Measurements from ENCODE around the gene SNX21.
"Not testable (repeated sequence)": the region's sequence is repeated elsewhere in the genome, so short reads cannot be mapped to it uniquely, and the experiment has no call there.

Gene SNX21

GRCh38 chr20:45873409-45874103 lies 40.0 kb downstream of the SNX21 start:
- Histone ChIP-seq H3K9me2 (ENCODE audit: low read depth, low read length) (no peaks in the 10 kb centered on the region), H3K9me3 (ENCODE audit: low read length) (no peaks in the 10 kb centered on the region), H3K4me1 (ENCODE audit: insufficient read depth, low read length, severe bottlenecking) (no peaks in the 10 kb centered on the region), H3K79me2 (ENCODE audit: insufficient read depth, low read length) (no peaks in the 10 kb centered on the region), H4K20me1 (ENCODE audit: insufficient read depth, low read length) (no peaks in the 10 kb centered on the region), H3K36me3 (ENCODE audit: insufficient read depth, low read length) (peaks cover 23% of the 10 kb centered on the region; the same call in 1 of the 2 replicates), H3K9ac (ENCODE audit: low read length) (no peak overlapping the region), H3K4me3 (ENCODE audit: low read depth, low read length, poor library complexity, severe bottlenecking) (no peak overlapping the region), H3K4me2 (ENCODE audit: low read length) (no peak overlapping the region), H3K27me3 (ENCODE audit: insufficient read depth, low read length) (no peaks in the 10 kb centered on the region), H3F3A (ENCODE audit: insufficient read depth, low read length) (no peaks in the 10 kb centered on the region), H2AFZ (ENCODE audit: low read length) (no peak overlapping the region), H3K27ac (ENCODE audit: low read depth, low read length, poor library complexity, severe bottlenecking) (no peak overlapping the region)
- no peak for TF ChIP-seq EZH2 (IDR thresholded peaks at IDR 0.05; ENCODE audit: borderline replicate concordance, low read length)
- no peak for TF ChIP-seq CTCF (IDR thresholded peaks at IDR 0.05; ENCODE audit: low read length)

GRCh38 chr20:45874104-45874481 lies 40.5 kb downstream of the SNX21 start:
- H3K79me2 ChIP-seq (ENCODE audit: insufficient read depth, low read length); H3K4me1 ChIP-seq (ENCODE audit: insufficient read depth, low read length, severe bottlenecking); H4K20me1 ChIP-seq (ENCODE audit: insufficient read depth, low read length); H3K9ac ChIP-seq (ENCODE audit: low read length); H2AFZ ChIP-seq (ENCODE audit: low read length); H3K4me2 ChIP-seq (ENCODE audit: low read length); H3K9me3 ChIP-seq (ENCODE audit: low read length); H3K27ac ChIP-seq (ENCODE audit: low read depth, low read length, poor library complexity, severe bottlenecking); H3F3A ChIP-seq (ENCODE audit: insufficient read depth, low read length); H3K27me3 ChIP-seq (ENCODE audit: insufficient read depth, low read length); H3K9me2 ChIP-seq (ENCODE audit: low read depth, low read length); H3K4me3 ChIP-seq (ENCODE audit: low read depth, low read length, poor library complexity, severe bottlenecking): not testable (repeated sequence)
- H3K36me3 ChIP-seq (ENCODE audit: insufficient read depth, low read length) = peaks cover 23% of the 10 kb centered on the region; the same call in 1 of the 2 replicates

- no peaks in the 10 kb centered on the region for H3K79me2 ChIP-seq (ENCODE audit: insufficient read depth, low read length)
- TF ChIP-seq CTCF (IDR thresholded peaks at IDR 0.05; ENCODE audit: low read length) (no peak), EZH2 (IDR thresholded peaks at IDR 0.05; ENCODE audit: borderline replicate concordance, low read length) (no peak)
- H2AFZ ChIP-seq (ENCODE audit: low read length) = no peak overlapping the region
- H3K27me3 ChIP-seq (ENCODE audit: insufficient read depth, low read length) = no peaks in the 10 kb centered on the region
- no peaks in the 10 kb centered on the region for H3F3A ChIP-seq (ENCODE audit: insufficient read depth, low read length)
- no peaks in the 10 kb centered on the region for H3K9me2 ChIP-seq (ENCODE audit: low read depth, low read length)
- peaks cover 23% of the 10 kb centered on the region; the same call in 1 of the 2 replicates for H3K36me3 ChIP-seq (ENCODE audit: insufficient read depth, low read length)
- no peak overlapping the region for H3K4me3 ChIP-seq (ENCODE audit: low read depth, low read length, poor library complexity, severe bottlenecking)
- H3K9ac ChIP-seq (ENCODE audit: low read length) = no peak overlapping the region
- no peak overlapping the region for H3K4me2 ChIP-seq (ENCODE audit: low read length)
- no peaks in the 10 kb centered on the region for H3K4me1 ChIP-seq (ENCODE audit: insufficient read depth, low read length, severe bottlenecking)
- no peak overlapping the region for H3K27ac ChIP-seq (ENCODE audit: low read depth, low read length, poor library complexity, severe bottlenecking)
- H3K9me3 ChIP-seq (ENCODE audit: low read length) = no peaks in the 10 kb centered on the region
- no peaks in the 10 kb centered on the region for H4K20me1 ChIP-seq (ENCODE audit: insufficient read depth, low read length)
Measured at GRCh38 chr20:45874576-45874975, 41.0 kb downstream of the SNX21 start.
